Pancreas (tissue), 10 donors: ENCODE measurements around the gene SOBP. TPM values are rescaled to one million over a fixed set of nuclear protein-coding genes. Genes with fewer than 3 reads are reported as not detected.
A peak's percentile ranks its signal among the peaks of the same experiment; 100 is the strongest.

Experiments used
- ATAC-seq, 4 donors: fragments of 200-7000 bp; cut with Tn5 transposase; one replicate each; pipeline versions ENCODE4 v1.8.0 to v1.9.1; 2020; ENCODE audit warnings: mild to moderate bottlenecking in 4 of 4, moderate library complexity in 4 of 4
- DNase-seq, 6 donors: peaks; one replicate each; pipeline ENCODE4 v3.0.0-alpha.2; 2020
- FAIRE-seq: peaks from 2 replicates; lab custom pipeline; 2012; peaks lifted over from hg19 to GRCh38; lab: Jason Lieb, UNC
- H3K27ac ChIP-seq, 4 donors: fragments of 200-600 bp; sonication (generic); 1 replicate in 3 of 4; 2 replicates in 1 of 4; pipeline versions ENCODE4 v1.5.0 to v1.8.0; 2020
- H3K27me3 ChIP-seq, 4 donors: fragments of 200-600 bp; one replicate each; pipeline ENCODE4 v1.8.0; 2021
- H3K36me3 ChIP-seq, 3 donors: fragments of 200-600 bp; sonication (generic) in 1 of 3; one replicate each; pipeline versions ENCODE4 v1.5.0 to v1.8.0; 2020 to 2021
- H3K4me1 ChIP-seq, 3 donors: fragments of 200-600 bp; one replicate each; pipeline ENCODE4 v1.8.0; 2021
- H3K4me3 ChIP-seq, 4 donors: fragments of 200-600 bp; sonication (generic) in 2 of 4; one replicate each; pipeline versions ENCODE4 v1.5.0 to v1.8.0; 2020 to 2021
- H3K9me3 ChIP-seq, 4 donors: fragments of 200-600 bp; one replicate each; pipeline ENCODE4 v1.8.0; 2021
- CTCF ChIP-seq, 4 donors: fragments of 200-600 bp; sonication (generic) in 3 of 4; IDR thresholded peaks; one replicate each; pipeline versions ENCODE4 v1.5.0 to v1.8.0; 2021; ENCODE audit warnings: antibody characterized with exemption in 4 of 4
- WGBS, 2 donors: extraction: QIAGEN DNeasy Blood & Tissue Kit; methylation state at CpG; one replicate each; pipeline ENCODE4 v1.1.7; 2013; 5-methylcytosine and 5-hydroxymethylcytosine counted together
- intact Hi-C, 3 donors: fragments of 100-400 bp; cut with DNase I; formaldehyde crosslinking; loops; one replicate each; pipeline versions ENCODE4 v1.11.1 to v1.14.2; 2022
- polyA plus RNA-seq, 2 donors: library from polyadenylated mRNA; stranded (reverse); fragments of 200-250 nt; gene quantifications; one replicate each; pipeline ENCODE4 v1.2.3, GENCODE V29; 2013
- total RNA-seq, 6 donors: library from RNA; stranded (reverse); fragmentation: NEBNext Ultra II Directional in 4 of 6; extraction: Animal tissue kit (Norgen Biotek cat#: 25700) in 4 of 6; gene quantifications; one replicate each; pipeline versions ENCODE4 v1.2.1 to v1.2.4, GENCODE V29; 2021 to 2023
- donor health status: healthy with polysubstance abuse.
- donor health status: DM: no; HTN: no; CAD: no; lungs with moderate emphysema.
- donor health status: DM: no; HTN: no; CAD: no.
- donor health status: control.
- donor health status: control.
- donor health status: Bipolar disorder and iron deficiency.
- donor health status: DM: yes; HTN: yes; CAD: no.
- donor health status: DM: no; HTN: no; CAD: no.
- donor health status: DM: no; HTN: no; CAD: no.
- donor health status: DM: yes; HTN: yes; CAD: no.

The SOBP gene
- total and polyA plus RNA-seq, 8 donors: 1.1 to 3.5 (median 2.0) TPM

- WGBS, 2 donors: 82 to 93% methylated on average over 2 of the region's 2 CpGs
- no peaks in the 10 kb centered on the region for H3K36me3 ChIP-seq
- no peaks in the 10 kb centered on the region for H3K9me3 ChIP-seq
- no peaks in the 10 kb centered on the region for H3K27me3 ChIP-seq
- intact Hi-C loops: no loop called here
- no peak overlapping the region for H3K27ac ChIP-seq
- ATAC-seq: no peak
- H3K4me3 ChIP-seq: no peak overlapping the region
- TF ChIP-seq CTCF (IDR thresholded peaks at IDR 0.05): no peak
- no peak for FAIRE-seq
- H3K4me1 ChIP-seq: no peaks in the 10 kb centered on the region
- DNase-seq: no peak
These were observed 193.3 kb downstream of the SOBP start for GRCh38 chr6:107683183-107683582.

- Histone ChIP-seq H3K36me3 (no peaks in the 10 kb centered on the region), H3K4me1 (no peaks in the 10 kb centered on the region), H3K27ac (no peak overlapping the region), H3K9me3 (no peaks in the 10 kb centered on the region), H3K27me3 (no peaks in the 10 kb centered on the region), H3K4me3 (no peak overlapping the region)
- intact Hi-C loops: no loop called here
- no peak for ATAC-seq
- TF ChIP-seq CTCF (IDR thresholded peaks at IDR 0.05): no peak
- WGBS, 2 donors: 81 to 84% methylated on average over 2 of the region's 2 CpGs
- FAIRE-seq: no peak
- no peak for DNase-seq
These were observed 195.1 kb downstream of the SOBP start for GRCh38 chr6:107684996-107685395.

- Histone ChIP-seq H3K4me3 (no peak overlapping the region), H3K36me3 (no peaks in the 10 kb centered on the region), H3K4me1 (no peaks in the 10 kb centered on the region), H3K27me3 (no peaks in the 10 kb centered on the region), H3K27ac (no peak overlapping the region), H3K9me3 (no peaks in the 10 kb centered on the region)
- FAIRE-seq (no peak), DNase-seq (no peak), ATAC-seq (no peak)
- TF ChIP-seq CTCF (IDR thresholded peaks at IDR 0.05): no peak
- intact Hi-C loops: no loop called here
- WGBS, 2 donors: 70 to 80% methylated on average over 3 of the region's 3 CpGs
These were observed 199.3 kb downstream of the SOBP start for GRCh38 chr6:107689190-107689589.

- WGBS, 2 donors: 79 to 87% methylated on average over 13 of the region's 13 CpGs
- H3K27me3 ChIP-seq: no peaks in the 10 kb centered on the region
- FAIRE-seq: no peak
These were observed 200.2 kb downstream of the SOBP start for GRCh38 chr6:107689951-107690642.

More at GRCh38 chr6:107689951-107690642, 200.2 kb downstream of the SOBP start:
- no peaks in the 10 kb centered on the region for H3K9me3 ChIP-seq
- H3K27ac ChIP-seq: no peak overlapping the region
- no peaks in the 10 kb centered on the region for H3K4me1 ChIP-seq
- ATAC-seq (peak in 2 of 4 donors; percentile 11 to 19), DNase-seq (no peak)
- intact Hi-C loops: no loop called here
- no peak for TF ChIP-seq CTCF (IDR thresholded peaks at IDR 0.05)
- H3K36me3 ChIP-seq: no peaks in the 10 kb centered on the region
- H3K4me3 ChIP-seq: no peak overlapping the region
